K562 (cell line): ENCODE measurements around the gene IRX6. TPM values are rescaled to one million over a fixed set of nuclear protein-coding genes. Genes with fewer than 3 reads are reported as not detected.

Experiments used
- ATAC-seq: fragments of 200-7000 bp; cut with Tn5 transposase; 3 replicates; pipeline ENCODE4 v1.9.1; 2020; ENCODE audit warnings: moderate library complexity
- BruUV-seq: library from RNA; stranded (reverse); fragments of 400-500 nt; replicated peaks from 2 replicates; lab custom pipeline; 2021; lab: Mats Ljungman, UMichigan
- CTCF ChIA-PET: fragments of 300-600 bp; formaldehyde crosslinking; extraction: SDS; loops from one replicate; lab custom pipeline; 2021; ENCODE audit warnings: low intra/inter-chr PET ratio; lab: Yijun Ruan, JAX
- POLR2A ChIA-PET: fragments of 300-600, 350-650 bp; sonication (Branson Sonifier 250); formaldehyde crosslinking; extraction: SDS; loops from one replicate; lab custom pipeline; 2021; ENCODE audit warnings: antibody characterized with exemption, inconsistent platforms; lab: Yijun Ruan, JAX
- DNase-seq, 4 experiments: peaks; one replicate each; pipeline versions ENCODE4 v3.0.0 to v3.0.0-alpha.2; 2011 to 2018; ENCODE audit warnings: low spot score in 3 of 4, mixed read lengths in 3 of 4; ENCODE audit errors: extremely low read depth in 1 of 4
- FAIRE-seq: peaks from 2 replicates; lab custom pipeline; 2011; peaks lifted over from hg19 to GRCh38; lab: Jason Lieb, UNC
- H2AFZ ChIP-seq: 2 replicates; pipeline ENCODE4 v1.6.0; 2011; ENCODE audit warnings: low read depth, low read length, control low read depth, inconsistent platforms
- H3K27ac ChIP-seq: fragments of 200-600 bp; 3 replicates; pipeline ENCODE4 v1.8.0; 2011; ENCODE audit warnings: low read depth, mild to moderate bottlenecking, control low read depth, inconsistent platforms, low read length, moderate library complexity, mixed read lengths; ENCODE audit errors: extremely low read depth
- H3K27me3 ChIP-seq, 2 experiments: fragments of 300-600 bp in 1 of 2; 2 replicates in 1 of 2; 3 replicates in 1 of 2; pipeline versions ENCODE4 v1.6.0 to v1.8.0; 2011; ENCODE audit warnings: inconsistent platforms in 2 of 2, low read length in 2 of 2, mild to moderate bottlenecking in 1 of 2, mixed read lengths in 1 of 2, moderate library complexity in 1 of 2; ENCODE audit not compliant: control insufficient read depth in 2 of 2, insufficient read depth in 2 of 2
- H3K36me3 ChIP-seq: fragments of 300-600 bp; 3 replicates; pipeline ENCODE4 v1.8.0; 2011; ENCODE audit warnings: mild to moderate bottlenecking, low read length, inconsistent platforms; ENCODE audit not compliant: control insufficient read depth, insufficient read depth
- H3K4me1 ChIP-seq, 2 experiments: fragments of 200-600 bp in 1 of 2; replicated peaks in 1 of 2; 2 replicates in 1 of 2; 3 replicates in 1 of 2; pipeline versions ENCODE4 v1.5.1 to v1.8.0; 2011; ENCODE audit warnings: inconsistent platforms in 2 of 2, low read length in 2 of 2, mild to moderate bottlenecking in 1 of 2, mixed read lengths in 1 of 2, moderate library complexity in 1 of 2; ENCODE audit not compliant: control insufficient read depth in 2 of 2, insufficient read depth in 2 of 2
- H3K4me2 ChIP-seq: 2 replicates; pipeline ENCODE4 v1.6.1; 2011; ENCODE audit warnings: low read length, control low read depth, inconsistent platforms, mixed read lengths; ENCODE audit not compliant: insufficient read depth
- H3K4me3 ChIP-seq: fragments of 200-600 bp; sonication (generic), shearing (Covaris generic); 2 replicates; pipeline ENCODE4 v1.5.1; 2016; ENCODE audit warnings: control low read depth, inconsistent platforms
- H3K79me2 ChIP-seq: fragments of 200-600 bp; 3 replicates; pipeline ENCODE4 v1.8.0; 2011; ENCODE audit warnings: low read length, inconsistent platforms; ENCODE audit not compliant: control insufficient read depth, insufficient read depth
- H3K9ac ChIP-seq, 2 experiments: 2 replicates each; pipeline versions ENCODE4 v1.6.0 to v1.6.1; 2011; ENCODE audit warnings: low read depth in 2 of 2, low read length in 2 of 2, control low read depth in 1 of 2, inconsistent platforms in 1 of 2, mild to moderate bottlenecking in 1 of 2, mixed read lengths in 1 of 2; ENCODE audit not compliant: insufficient read depth in 1 of 2
- H3K9me1 ChIP-seq: one replicate; pipeline ENCODE4 v1.6.0; 2011; ENCODE audit warnings: inconsistent platforms, mild to moderate bottlenecking, low read length, moderate library complexity; ENCODE audit not compliant: control insufficient read depth, insufficient read depth
- H3K9me3 ChIP-seq: replicated peaks from 2 replicates; pipeline ENCODE4 v1.5.1; 2011; ENCODE audit warnings: low read depth, low read length, inconsistent platforms; ENCODE audit not compliant: control insufficient read depth, insufficient read depth
- H4K20me1 ChIP-seq: replicated peaks from 2 replicates; pipeline ENCODE4 v1.6.1; 2011; ENCODE audit warnings: low read length, inconsistent platforms, mixed read lengths; ENCODE audit not compliant: control insufficient read depth, insufficient read depth
- ATF1 ChIP-seq, 2 experiments: fragments of 450-650 bp in 1 of 2; IDR thresholded peaks; 2 replicates each; pipeline ENCODE4 v1.6.1; 2016; ENCODE audit warnings: missing compliant biosample characterization in 1 of 2, missing genetic modification characterization in 1 of 2
- RBM25 ChIP-seq: fragments of 200-400 bp; formaldehyde crosslinking; IDR thresholded peaks from 2 replicates; pipeline ENCODE4 v1.6.1; 2018; ENCODE audit warnings: low read length, low read depth, moderate library complexity; ENCODE audit not compliant: severe bottlenecking
- SETDB1 ChIP-seq: IDR thresholded peaks from one replicate; pipeline ENCODE4 v1.6.1; 2012; ENCODE audit warnings: low read length, control low read depth, inconsistent platforms
- SNRNP70 ChIP-seq: fragments of 200-400 bp; formaldehyde crosslinking; optimal IDR thresholded peaks from 2 replicates; pipeline ENCODE3; 2017; ENCODE audit warnings: low read depth, low read length
- SRSF7 ChIP-seq: fragments of 200-400 bp; formaldehyde crosslinking; optimal IDR thresholded peaks from 2 replicates; pipeline ENCODE3; 2017; ENCODE audit warnings: mild to moderate bottlenecking, low read depth, low read length
- ZFP36 ChIP-seq: fragments of 150-350 bp; IDR thresholded peaks from 2 replicates; pipeline ENCODE4 v1.6.1; 2018; ENCODE audit warnings: low read length, low read depth; ENCODE audit not compliant: partially characterized antibody
- ZNF408 ChIP-seq: fragments of 250-450 bp; sonication (Bioruptor Pico); IDR thresholded peaks from 2 replicates; pipeline ENCODE4 v1.4.0; 2020; ENCODE audit warnings: low read depth, mild to moderate bottlenecking, moderate library complexity
- ZNF518B ChIP-seq: fragments of 250-450 bp; sonication (Bioruptor Pico); IDR thresholded peaks from 2 replicates; pipeline ENCODE4 v1.5.0; 2021; ENCODE audit warnings: mild to moderate bottlenecking, moderate library complexity
- in situ Hi-C: fragments of 300-500 bp; cut with MboI; formaldehyde crosslinking; loops from 4 replicates; pipeline ENCODE4 v1.15.0; 2018; ENCODE audit warnings: inconsistent platforms, mixed read lengths
- intact Hi-C: fragments of 100-400 bp; cut with micrococcal nuclease; formaldehyde crosslinking; loops from 2 replicates; pipeline ENCODE4 v1.14.2; 2022
- polyA plus RNA-seq, 8 experiments: library from polyadenylated mRNA; depleted of rRNA in 4 of 8; stranded (reverse) in 5 of 8; unstranded in 3 of 8; fragments of >200 nt; fragmentation: Nextera tagmentation in 2 of 8; fragmentation: Illumina TruSeq in 1 of 8; extraction: Ambion mirVana in 2 of 8; extraction: Trizol in 1 of 8; gene quantifications; 2 replicates each; pipeline versions ENCODE4 v1.2.1 to v1.2.3, GENCODE V29; 2011 to 2014; ENCODE audit warnings: inconsistent platforms in 1 of 8, missing spikeins in 1 of 8
- total RNA-seq, 7 experiments: library from RNA; depleted of rRNA in 6 of 7; stranded (reverse); fragments of >200 nt in 6 of 7; fragmentation: Illumina TruSeq in 2 of 7; extraction: Trizol in 2 of 7; gene quantifications; 2 replicates each; pipeline versions ENCODE4 v1.2.1 to v1.2.3, GENCODE V29; 2011 to 2021; ENCODE audit warnings: low replicate concordance in 1 of 7

Gene IRX6
- total and polyA plus RNA-seq, 9 of the 15 experiments (the other 6 are each of a cell fraction or from before 2014, with no cell fraction given) = 0.07 to 0.29 (median 0.14) TPM; not detected in 4

- no peak for TF ChIP-seq SNRNP70
- no peak for TF ChIP-seq SRSF7
- TF ChIP-seq ATF1 (CRISPR knock-in tag; IDR thresholded peaks at IDR 0.05) = no peak
- TF ChIP-seq ATF1 (tag; IDR thresholded peaks at IDR 0.05) = no peak
- TF ChIP-seq, all 486 proteins: peak for 0
Measured at GRCh38 chr16:55372792-55373488, 48.9 kb downstream of the IRX6 start (continued).

- H3K4me2 ChIP-seq = no peak overlapping the region
- no peaks in the 10 kb centered on the region for H3K36me3 ChIP-seq
- no peak overlapping the region for H3K4me3 ChIP-seq
- peaks cover 0 to 3% of the 10 kb centered on the region in 2 experiments; a peak in 1 of 5 replicates for H3K4me1 ChIP-seq
- no peak overlapping the region for H3K27ac ChIP-seq
- H3K79me2 ChIP-seq = no peaks in the 10 kb centered on the region
- CTCF ChIA-PET = no interaction called here
- BruUV-seq = no TSS peak
- no peaks in the 10 kb centered on the region for H4K20me1 ChIP-seq
- in situ Hi-C loops = no loop called here
- H3K27me3 ChIP-seq = peaks cover 12 to 14% of the 10 kb centered on the region in 2 experiments; a peak in 4 of 5 replicates
- H3K9me3 ChIP-seq = no peaks in the 10 kb centered on the region
- POLR2A ChIA-PET = no interaction called here
- peak; percentile 69 for TF ChIP-seq RBM25
- TF ChIP-seq SETDB1 = no peak
- no peak for TF ChIP-seq ZNF518B (CRISPR knock-in tag)
- TF ChIP-seq ZFP36 = peak; percentile 94
- TF ChIP-seq ZNF408 (CRISPR knock-in tag) = no peak
- ATAC-seq = no peak
- FAIRE-seq = no peak
- no peak overlapping the region for H3K9ac ChIP-seq
- DNase-seq = no peak
- H3K9me1 ChIP-seq = no peaks in the 10 kb centered on the region
- no peak overlapping the region for H2AFZ ChIP-seq
- intact Hi-C loops = loop anchor here (5.0 kb wide), 1 partner anchor 81 kb away; no protein-coding TSS in a partner anchor
Measured at GRCh38 chr16:55373489-55373832, 49.5 kb downstream of the IRX6 start.
